DMS 273 treated with DMSO at 0.1 percent for 48 hours (cell line): ENCODE measurements around the gene NDUFB10.
"Not testable (repeated sequence)": the region's sequence is repeated elsewhere in the genome, so short reads cannot be mapped to it uniquely, and the experiment has no call there.

Experiments used
- DNase-seq: peaks from one replicate; lab custom pipeline; 2025; lab: John Stamatoyannopoulos, UW

The NDUFB10 gene

GRCh38 chr16:1946495-1947368, 12.6 kb upstream of the NDUFB10 start:
- DNase-seq: no peak

- no peak for DNase-seq
These were observed 12.0 kb upstream of the NDUFB10 start for GRCh38 chr16:1947369-1947670.

- no peak for DNase-seq
These were observed 9.8 kb upstream of the NDUFB10 start for GRCh38 chr16:1949507-1949906.

GRCh38 chr16:1950047-1950446, 9.3 kb upstream of the NDUFB10 start:
- DNase-seq: no peak

- no peak for DNase-seq
These were observed 8.8 kb upstream of the NDUFB10 start for GRCh38 chr16:1950559-1950958.

- no peak for DNase-seq
These were observed 5.6 kb upstream of the NDUFB10 start for GRCh38 chr16:1953734-1954133.

- DNase-seq: not testable (repeated sequence)
These were observed 1.8 kb upstream of the NDUFB10 start for GRCh38 chr16:1957434-1958142.

- DNase-seq: not testable (repeated sequence)
These were observed 1.2 kb upstream of the NDUFB10 start for GRCh38 chr16:1958143-1958491.

- DNase-seq: no peak
These were observed 546 bp upstream of the NDUFB10 start for GRCh38 chr16:1958715-1959268.

- DNase-seq: peak; percentile 95
These were observed 1.6 kb downstream of the NDUFB10 start for GRCh38 chr16:1960665-1961630.

- peak; percentile 70 for DNase-seq
These were observed 2.3 kb downstream of the NDUFB10 start for GRCh38 chr16:1961651-1962067.

GRCh38 chr16:1962161-1963153, 3.1 kb downstream of the NDUFB10 start:
- not testable (repeated sequence) for DNase-seq

GRCh38 chr16:1963806-1964505, 4.6 kb downstream of the NDUFB10 start:
- DNase-seq: no peak

- peak; percentile 94 for DNase-seq
These were observed 5.4 kb downstream of the NDUFB10 start, which contains the start of gene RPS2 for GRCh38 chr16:1964506-1965395. TSS of gene RPS2 (minus strand) at chr16:1964826. CDS start at chr16:1964625, 201 bp downstream.

GRCh38 chr16:1965396-1966001, 6.2 kb downstream of the NDUFB10 start:
- no peak for DNase-seq

GRCh38 chr16:1966460-1966859, 7.1 kb downstream of the NDUFB10 start, which contains the start of gene RNF151:
TSS of gene RNF151 (plus strand) at chr16:1966856. CDS start at chr16:1966882, 26 bp downstream.
- no peak for DNase-seq

GRCh38 chr16:1968146-1968953, 9.0 kb downstream of the NDUFB10 start:
- DNase-seq: no peak
